ENCODE results near the gene C1orf35.
"Not testable (repeated sequence)": the region's sequence is repeated elsewhere in the genome, so short reads cannot be mapped to it uniquely, and the experiment has no call there.

C1orf35 gene

GRCh38 chr1:228142155-228142691 lies 39.1 kb upstream of the C1orf35 start:
- DNase-seq = peak; percentile 21

GRCh38 chr1:228141226-228142044 lies 38.3 kb upstream of the C1orf35 start:
- DNase-seq = peak; percentile 44

DNA sequence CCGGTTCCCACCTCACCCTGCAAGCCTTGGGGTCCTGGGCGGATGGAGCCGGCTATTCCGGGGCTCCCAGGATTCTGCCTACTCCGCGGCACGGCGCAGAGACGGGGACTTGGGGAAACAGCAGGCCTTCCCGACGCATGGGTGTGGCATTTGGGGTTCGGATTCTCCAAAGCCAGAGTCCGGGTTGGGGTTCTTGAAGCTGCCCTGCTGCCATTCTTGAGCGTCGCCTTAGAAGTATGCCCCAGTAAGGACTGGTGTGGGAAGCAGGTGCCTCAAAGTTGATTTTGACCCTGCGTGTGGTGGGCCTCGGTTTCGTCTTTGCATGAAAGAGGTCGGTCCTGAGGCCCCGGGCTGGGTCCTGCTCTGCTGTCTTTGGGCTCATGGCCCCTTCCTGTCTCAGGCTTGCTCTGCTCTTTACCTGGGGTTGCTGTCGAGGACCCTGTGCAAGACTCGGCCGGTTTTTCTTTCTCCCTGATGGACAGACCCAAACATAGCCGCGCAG lies 37.6 kb upstream of the C1orf35 start:
- no peak for DNase-seq

GRCh38 chr1:228139931-228140723 lies 37.0 kb upstream of the C1orf35 start, which contains the start of gene GUK1:
Gene GUK1, plus strand, starts transcription at chr1:228140279. Its CDS starts 24 bp downstream, at chr1:228140303.
- DNase-seq = peak; percentile 100

DNA sequence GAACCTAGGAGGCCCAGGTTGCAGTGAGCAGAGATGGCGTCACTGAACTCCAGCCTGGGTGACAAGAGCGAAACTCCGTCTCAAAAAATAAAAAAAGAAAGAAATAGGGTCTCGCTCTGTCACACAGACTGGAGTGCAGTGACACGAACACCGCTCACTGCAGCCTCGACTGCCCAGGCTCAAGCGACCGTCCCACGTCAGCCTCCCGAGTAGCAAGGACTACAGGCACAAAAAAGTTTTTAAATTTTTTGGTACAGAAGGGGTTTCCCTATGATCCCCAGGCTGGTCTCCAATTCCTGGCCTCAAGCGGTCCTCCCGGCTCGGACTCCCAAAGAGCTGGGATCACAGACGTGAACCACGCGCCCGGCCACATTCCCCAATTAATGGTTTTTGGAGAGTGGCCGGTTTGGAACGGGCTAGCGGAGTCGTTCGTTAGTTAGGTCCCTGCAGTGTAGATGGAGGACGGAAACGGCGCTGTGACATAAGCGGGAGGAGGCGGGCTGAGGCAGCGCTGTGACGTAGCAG lies 36.3 kb upstream of the C1orf35 start:
- DNase-seq = no peak

DNA sequence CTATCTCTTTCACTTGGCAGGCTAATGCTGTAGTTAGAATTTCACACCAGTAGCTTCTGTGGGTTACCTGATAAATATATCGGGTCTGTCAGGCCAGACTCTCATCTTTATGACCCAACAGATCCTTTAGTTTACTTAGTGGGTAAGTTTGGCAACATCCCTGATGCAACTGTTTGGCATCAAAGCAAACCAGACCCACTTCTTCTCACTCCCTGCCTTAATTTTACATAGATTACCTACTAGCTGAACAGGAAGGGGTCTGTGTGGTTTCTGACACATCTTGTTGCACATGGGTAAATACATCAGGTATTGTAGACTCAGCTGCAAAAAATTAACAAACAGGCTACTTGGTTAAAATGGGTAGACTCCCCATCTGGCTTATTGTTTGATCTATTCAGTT lies 33.8 kb upstream of the C1orf35 start:
- DNase-seq = peak; percentile 34

DNA sequence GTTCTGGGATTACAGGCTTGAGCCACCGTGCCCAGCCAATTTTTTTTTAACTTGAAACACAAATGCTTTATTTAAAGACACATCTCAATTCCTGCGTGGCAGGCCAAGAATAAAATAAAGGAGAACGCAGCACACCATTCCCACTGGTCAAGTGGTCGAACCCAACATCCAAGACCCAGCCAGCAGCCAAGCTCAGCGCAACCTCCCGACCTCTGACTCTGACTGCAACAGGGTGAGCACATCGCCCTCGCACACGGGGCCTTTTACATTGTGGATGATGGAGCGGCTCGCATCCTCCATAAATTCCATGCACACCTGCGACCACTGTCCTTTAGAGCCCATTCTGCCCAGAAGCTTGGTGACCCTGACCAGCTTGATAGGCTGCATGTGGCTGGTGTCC lies 31.5 kb upstream of the C1orf35 start:
- DNase-seq = no peak

DNA sequence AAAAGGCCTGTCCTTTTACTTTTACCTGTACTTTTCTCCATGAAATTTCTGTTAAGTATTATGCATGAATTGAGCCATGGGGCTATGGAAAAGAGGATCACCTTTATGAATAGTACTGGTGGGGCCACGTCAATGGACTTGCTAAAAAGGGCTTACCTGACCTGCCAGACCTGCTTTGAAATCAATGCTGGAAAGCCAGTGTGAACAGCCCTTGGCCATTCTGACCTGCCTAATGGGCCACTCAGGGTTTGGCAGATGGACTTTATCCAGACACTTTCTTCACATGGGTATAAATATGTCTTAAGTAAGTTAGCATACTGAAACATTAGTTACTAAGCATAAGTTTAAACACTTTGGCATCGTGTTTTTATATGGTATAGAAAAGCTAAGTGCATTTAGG lies 28.6 kb upstream of the C1orf35 start:
- no peak for DNase-seq

DNA sequence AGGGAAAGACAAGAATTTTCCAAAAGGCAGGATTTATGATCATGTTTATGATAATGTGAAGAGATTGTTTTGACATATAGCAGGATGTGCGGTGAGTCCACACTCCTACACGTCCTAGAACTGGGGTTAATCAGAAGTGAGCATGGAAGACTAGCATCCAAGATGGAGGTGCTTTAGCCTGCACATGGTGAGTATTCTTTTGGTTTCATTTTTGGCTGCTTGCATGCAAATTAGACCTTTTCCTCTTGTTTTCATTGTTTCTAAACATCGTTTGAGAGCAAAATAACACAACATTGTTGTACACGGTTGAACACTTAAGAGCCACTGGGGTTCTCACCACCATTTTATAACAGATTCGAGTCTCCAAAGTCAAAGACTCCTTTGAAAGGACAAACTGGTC lies 22.1 kb upstream of the C1orf35 start:
- DNase-seq = no peak

GRCh38 chr1:228123505-228123904 lies 20.4 kb upstream of the C1orf35 start:
- no peak for DNase-seq

GRCh38 chr1:228122921-228123441 lies 19.9 kb upstream of the C1orf35 start:
- DNase-seq = no peak

DNA sequence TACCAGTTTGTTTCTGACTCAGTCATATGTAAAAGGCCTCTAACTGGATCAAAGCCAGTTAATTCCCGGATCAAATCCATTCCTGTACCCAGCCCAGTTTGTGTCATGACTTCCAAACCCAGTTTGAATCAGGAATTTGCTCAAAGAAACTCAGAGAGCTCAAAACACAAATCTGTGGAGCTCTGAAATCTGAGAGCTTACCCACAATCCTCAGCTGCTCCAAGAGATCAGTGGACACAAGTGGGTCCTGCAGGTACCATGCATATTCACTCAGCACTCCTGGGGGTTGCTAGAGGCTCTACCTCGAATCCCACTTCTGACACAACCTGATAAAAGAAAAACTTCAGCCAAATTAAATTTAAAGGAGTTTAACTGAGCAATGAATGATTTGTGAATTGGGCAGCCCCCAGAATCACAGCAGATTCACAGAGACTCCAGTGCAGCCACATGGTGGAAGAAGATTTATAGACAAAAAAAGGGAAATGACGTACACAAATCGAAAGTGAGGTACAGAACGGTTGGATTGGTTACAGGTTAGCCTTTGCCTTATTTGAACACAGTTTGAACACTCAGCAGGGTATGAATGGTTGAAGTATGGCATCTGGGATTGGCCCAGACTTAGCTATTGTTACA lies 17.8 kb upstream of the C1orf35 start:
- no peak for DNase-seq

GRCh38 chr1:228120351-228120750 lies 17.2 kb upstream of the C1orf35 start:
- no peak for DNase-seq

DNA sequence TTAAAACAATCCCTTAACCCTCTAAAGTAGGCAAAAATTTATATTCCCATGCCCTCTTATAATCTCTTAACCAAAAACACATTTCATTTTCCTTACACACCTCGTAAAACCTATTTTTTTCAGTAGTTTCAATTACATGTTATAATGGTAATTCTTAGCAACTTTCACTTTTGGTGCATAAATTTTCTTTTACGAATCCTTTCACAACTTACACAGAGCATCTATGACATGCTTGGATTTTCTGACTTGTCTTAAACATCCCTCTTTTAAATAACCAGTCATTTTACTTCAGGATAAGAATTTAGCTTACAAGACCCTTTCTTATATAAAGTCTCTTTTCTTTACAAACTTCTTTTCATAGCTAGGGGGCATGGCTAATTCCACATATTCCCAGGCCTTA lies 14.9 kb upstream of the C1orf35 start:
- DNase-seq = no peak

DNA sequence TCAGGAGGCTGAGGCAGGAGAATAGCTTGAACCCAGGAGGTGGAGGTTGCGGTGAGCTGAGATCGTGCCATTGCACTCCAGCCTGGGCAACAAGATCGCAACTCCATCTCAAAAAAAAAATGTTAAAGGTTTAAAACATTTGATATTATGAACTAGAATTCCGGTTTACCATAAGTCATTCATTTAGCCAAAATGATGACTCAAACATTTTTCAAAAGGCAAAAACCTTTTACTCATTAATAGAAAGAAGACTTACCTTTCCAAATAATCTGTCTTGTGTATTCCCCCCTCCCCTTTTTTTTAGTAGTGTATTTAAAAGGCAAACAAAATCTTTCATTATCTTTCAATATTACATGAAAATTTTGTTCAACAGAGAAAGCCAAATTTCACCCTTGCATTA lies 14.2 kb upstream of the C1orf35 start:
- DNase-seq = no peak

GRCh38 chr1:228114827-228115226 lies 11.7 kb upstream of the C1orf35 start:
- DNase-seq = no peak

DNA sequence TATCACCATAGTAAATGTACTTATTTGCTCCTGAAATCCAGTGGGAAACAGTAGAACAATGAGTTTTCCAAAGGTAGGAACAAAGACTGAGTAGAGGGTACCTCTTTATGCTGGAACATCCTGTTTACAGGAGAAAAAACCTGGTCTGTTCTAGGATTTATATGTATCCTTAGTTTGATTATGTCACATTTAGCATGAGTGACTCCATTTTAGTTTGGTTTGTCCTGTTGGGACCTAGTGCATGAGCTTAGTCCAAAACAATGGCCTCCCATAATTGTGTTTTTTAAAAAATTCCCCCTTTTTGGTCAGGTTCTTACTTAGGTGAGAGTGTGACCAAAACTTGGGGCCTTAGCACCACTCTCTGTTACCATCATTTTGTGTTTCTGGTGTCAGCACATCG lies 9.5 kb upstream of the C1orf35 start:
- DNase-seq = no peak

DNA sequence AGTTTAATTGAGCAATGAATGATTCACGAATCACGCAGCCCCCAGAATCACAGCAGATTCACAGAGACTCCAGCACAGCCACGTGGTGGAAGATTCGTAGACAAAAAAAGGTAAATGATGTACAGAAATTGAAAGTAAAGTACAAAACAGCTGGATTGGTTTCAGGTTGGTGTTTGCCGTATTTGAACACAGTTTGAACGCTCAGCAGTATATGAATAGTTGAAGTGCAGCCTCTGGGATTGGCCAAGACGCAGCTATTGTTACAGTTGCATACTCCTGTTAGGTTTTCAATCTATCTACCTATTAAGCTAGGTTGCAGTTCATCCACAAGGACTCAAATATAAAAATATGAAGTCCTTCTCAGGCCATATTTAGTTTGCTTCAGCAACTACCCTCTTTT lies 9.0 kb upstream of the C1orf35 start:
- DNase-seq = no peak

DNA sequence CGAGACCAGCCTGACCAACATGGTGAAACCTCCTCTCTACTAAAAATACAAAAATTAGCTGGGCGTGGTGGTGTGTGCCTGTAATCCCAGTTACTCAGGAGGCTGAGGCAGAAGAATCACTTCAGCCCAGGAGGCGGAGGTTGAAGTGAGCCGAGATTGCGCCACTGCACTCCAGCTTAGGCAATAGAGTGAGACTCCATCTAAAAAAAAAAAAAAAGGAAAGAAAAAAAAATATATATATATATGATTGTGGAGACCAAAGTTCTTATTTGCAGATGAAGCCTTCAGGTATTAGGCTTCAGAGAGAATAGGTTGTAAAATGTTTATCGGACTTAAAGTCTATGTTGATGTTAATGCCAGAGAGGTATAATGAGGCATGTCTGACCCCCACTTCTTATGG lies 8.2 kb upstream of the C1orf35 start:
- not testable (repeated sequence) for DNase-seq

- DNase-seq = no peak
These were observed 7.4 kb upstream of the C1orf35 start for GRCh38 chr1:228110556-228110955.

DNA sequence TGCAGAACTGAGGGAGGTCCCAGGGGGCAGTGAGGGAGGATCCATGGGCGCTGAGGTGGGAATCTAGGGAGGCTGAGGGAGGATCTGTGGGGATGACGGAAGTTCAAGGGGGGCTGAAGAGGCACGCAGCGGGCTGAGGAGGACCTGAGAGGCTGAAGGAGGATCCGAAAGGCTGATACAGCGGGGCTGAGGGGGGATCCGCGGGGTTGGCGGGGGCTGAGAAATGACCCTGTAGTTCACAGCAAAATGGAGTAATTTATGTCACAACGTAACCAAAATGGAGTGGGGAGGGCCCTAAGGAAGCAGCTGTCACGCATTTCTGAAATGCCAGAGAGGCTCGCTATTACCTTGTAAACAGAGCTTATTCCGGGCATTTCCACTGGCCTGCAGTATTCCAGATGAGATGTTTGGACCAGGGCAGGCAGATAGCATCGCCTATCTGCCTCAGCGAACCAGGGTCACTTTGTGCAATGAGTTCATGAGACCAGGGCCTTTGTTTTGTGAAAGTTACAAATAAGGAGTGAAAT lies 6.9 kb upstream of the C1orf35 start:
- no peak for DNase-seq
